ENCODE data around the gene NCCRP1. TPM values are rescaled to one million over a fixed set of nuclear protein-coding genes. Genes with fewer than 3 reads are reported as not detected.

The NCCRP1 gene
- total and polyA plus RNA-seq, 2 donors (not counting 1 experiment from before 2014, with no cell fraction given) = not detected

DNA sequence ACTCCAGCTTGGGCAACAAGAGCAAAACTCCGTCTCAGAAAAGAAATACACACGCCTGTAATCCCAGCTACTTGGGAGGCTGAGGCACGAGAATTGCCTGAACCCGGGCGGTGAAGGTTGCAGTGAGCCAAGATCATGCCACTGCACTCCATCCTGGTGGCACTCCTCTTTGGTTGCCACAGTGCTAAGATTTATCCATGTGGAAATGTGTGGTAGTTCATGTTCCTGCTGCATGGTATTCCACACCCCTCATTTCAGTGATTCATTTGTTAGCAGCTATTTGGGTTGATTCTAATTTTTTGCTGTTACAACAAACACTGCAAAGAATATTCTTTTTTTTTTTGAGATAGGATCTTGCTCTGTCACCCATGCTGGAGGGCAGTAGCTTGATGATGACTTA is 35.9 kb downstream of the NCCRP1 start:
- Histone ChIP-seq H3K79me2 (ENCODE audit: control insufficient read depth, insufficient read depth, low read length) (no peaks in the 10 kb centered on the region), H3K4me2 (ENCODE audit: extremely low read depth, insufficient read depth, low read length) (no peak overlapping the region), H3K4me3 (replicated peaks in 1 of 4; ENCODE audit: control extremely low read depth in 1 of 4, insufficient read depth in 1 of 4, low read depth in 3 of 4, low read length in 4 of 4) (no peak overlapping the region), H2AFZ (ENCODE audit: low read length) (no peak overlapping the region), H3K27me3 (ENCODE audit: control insufficient read depth, insufficient read depth, low read length) (peaks cover 4% of the 10 kb centered on the region), H3K9me3 (ENCODE audit: control insufficient read depth, insufficient read depth, low read depth, low read length) (no peaks in the 10 kb centered on the region), H3K27ac (ENCODE audit: insufficient read depth, low read length) (no peak overlapping the region), H4K20me1 (ENCODE audit: control insufficient read depth, extremely low read depth, insufficient read depth, low read length) (no peaks in the 10 kb centered on the region), H3K4me1 (ENCODE audit: control insufficient read depth, extremely low read depth, insufficient read depth, low read length) (no peaks in the 10 kb centered on the region), H3K9ac (ENCODE audit: insufficient read depth, low read length) (no peak overlapping the region), H3K36me3 (ENCODE audit: control insufficient read depth, insufficient read depth, low read length) (no peaks in the 10 kb centered on the region)
- DNase-seq (ENCODE audit: low read depth in 2 of 2) = no peak
- no peak for TF ChIP-seq EZH2 (IDR thresholded peaks at IDR 0.05; ENCODE audit: low read length, missing control alignments)
- TF ChIP-seq, protein P1, sequence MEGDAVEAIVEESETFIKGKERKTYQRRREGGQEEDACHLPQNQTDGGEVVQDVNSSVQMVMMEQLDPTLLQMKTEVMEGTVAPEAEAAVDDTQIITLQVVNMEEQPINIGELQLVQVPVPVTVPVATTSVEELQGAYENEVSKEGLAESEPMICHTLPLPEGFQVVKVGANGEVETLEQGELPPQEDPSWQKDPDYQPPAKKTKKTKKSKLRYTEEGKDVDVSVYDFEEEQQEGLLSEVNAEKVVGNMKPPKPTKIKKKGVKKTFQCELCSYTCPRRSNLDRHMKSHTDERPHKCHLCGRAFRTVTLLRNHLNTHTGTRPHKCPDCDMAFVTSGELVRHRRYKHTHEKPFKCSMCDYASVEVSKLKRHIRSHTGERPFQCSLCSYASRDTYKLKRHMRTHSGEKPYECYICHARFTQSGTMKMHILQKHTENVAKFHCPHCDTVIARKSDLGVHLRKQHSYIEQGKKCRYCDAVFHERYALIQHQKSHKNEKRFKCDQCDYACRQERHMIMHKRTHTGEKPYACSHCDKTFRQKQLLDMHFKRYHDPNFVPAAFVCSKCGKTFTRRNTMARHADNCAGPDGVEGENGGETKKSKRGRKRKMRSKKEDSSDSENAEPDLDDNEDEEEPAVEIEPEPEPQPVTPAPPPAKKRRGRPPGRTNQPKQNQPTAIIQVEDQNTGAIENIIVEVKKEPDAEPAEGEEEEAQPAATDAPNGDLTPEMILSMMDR (conservative IDR thresholded peaks at IDR 0.05 in 1 of 2, IDR thresholded peaks at IDR 0.05 in 1 of 2; ENCODE audit: low read depth in 1 of 2, low read length in 2 of 2) = no peak

DNA sequence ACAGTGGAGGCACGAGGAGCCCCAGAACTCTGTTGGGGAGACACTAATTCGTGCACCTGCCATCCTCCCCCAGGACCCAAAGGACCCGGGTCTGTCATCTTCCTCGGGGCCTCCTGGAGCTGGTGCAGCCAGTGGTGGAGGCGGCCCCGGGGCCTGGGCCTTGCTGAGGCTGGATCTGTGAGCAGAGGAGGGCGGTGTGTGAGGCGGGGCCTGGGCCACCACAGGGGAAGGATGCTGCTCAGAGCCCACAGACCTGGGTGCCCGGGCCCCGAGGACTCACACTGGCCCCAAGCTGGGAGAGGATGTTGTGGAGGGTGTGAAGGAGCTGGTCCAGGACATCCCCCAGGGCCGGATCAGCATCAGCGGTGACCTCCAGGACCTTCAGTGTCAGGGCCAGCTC is 39.8 kb downstream of the NCCRP1 start:
- Histone ChIP-seq H3K27ac (ENCODE audit: insufficient read depth, low read length) (no peak overlapping the region), H2AFZ (ENCODE audit: low read length) (no peak overlapping the region), H3K9ac (ENCODE audit: insufficient read depth, low read length) (no peak overlapping the region), H3K9me3 (ENCODE audit: control insufficient read depth, insufficient read depth, low read depth, low read length) (no peaks in the 10 kb centered on the region), H3K36me3 (ENCODE audit: control insufficient read depth, insufficient read depth, low read length) (no peaks in the 10 kb centered on the region), H3K27me3 (ENCODE audit: control insufficient read depth, insufficient read depth, low read length) (peaks cover 8% of the 10 kb centered on the region), H3K4me1 (ENCODE audit: control insufficient read depth, extremely low read depth, insufficient read depth, low read length) (no peaks in the 10 kb centered on the region), H4K20me1 (ENCODE audit: control insufficient read depth, extremely low read depth, insufficient read depth, low read length) (no peaks in the 10 kb centered on the region), H3K79me2 (ENCODE audit: control insufficient read depth, insufficient read depth, low read length) (no peaks in the 10 kb centered on the region), H3K4me2 (ENCODE audit: extremely low read depth, insufficient read depth, low read length) (no peak overlapping the region), H3K4me3 (replicated peaks in 1 of 4; ENCODE audit: control extremely low read depth in 1 of 4, insufficient read depth in 1 of 4, low read depth in 3 of 4, low read length in 4 of 4) (no peak overlapping the region)
- TF ChIP-seq, protein P1 (conservative IDR thresholded peaks at IDR 0.05 in 1 of 2, IDR thresholded peaks at IDR 0.05 in 1 of 2; ENCODE audit: low read depth in 1 of 2, low read length in 2 of 2) = no peak
- TF ChIP-seq EZH2 (IDR thresholded peaks at IDR 0.05; ENCODE audit: low read length, missing control alignments) = no peak
- DNase-seq (ENCODE audit: low read depth in 2 of 2) = no peak

DNA sequence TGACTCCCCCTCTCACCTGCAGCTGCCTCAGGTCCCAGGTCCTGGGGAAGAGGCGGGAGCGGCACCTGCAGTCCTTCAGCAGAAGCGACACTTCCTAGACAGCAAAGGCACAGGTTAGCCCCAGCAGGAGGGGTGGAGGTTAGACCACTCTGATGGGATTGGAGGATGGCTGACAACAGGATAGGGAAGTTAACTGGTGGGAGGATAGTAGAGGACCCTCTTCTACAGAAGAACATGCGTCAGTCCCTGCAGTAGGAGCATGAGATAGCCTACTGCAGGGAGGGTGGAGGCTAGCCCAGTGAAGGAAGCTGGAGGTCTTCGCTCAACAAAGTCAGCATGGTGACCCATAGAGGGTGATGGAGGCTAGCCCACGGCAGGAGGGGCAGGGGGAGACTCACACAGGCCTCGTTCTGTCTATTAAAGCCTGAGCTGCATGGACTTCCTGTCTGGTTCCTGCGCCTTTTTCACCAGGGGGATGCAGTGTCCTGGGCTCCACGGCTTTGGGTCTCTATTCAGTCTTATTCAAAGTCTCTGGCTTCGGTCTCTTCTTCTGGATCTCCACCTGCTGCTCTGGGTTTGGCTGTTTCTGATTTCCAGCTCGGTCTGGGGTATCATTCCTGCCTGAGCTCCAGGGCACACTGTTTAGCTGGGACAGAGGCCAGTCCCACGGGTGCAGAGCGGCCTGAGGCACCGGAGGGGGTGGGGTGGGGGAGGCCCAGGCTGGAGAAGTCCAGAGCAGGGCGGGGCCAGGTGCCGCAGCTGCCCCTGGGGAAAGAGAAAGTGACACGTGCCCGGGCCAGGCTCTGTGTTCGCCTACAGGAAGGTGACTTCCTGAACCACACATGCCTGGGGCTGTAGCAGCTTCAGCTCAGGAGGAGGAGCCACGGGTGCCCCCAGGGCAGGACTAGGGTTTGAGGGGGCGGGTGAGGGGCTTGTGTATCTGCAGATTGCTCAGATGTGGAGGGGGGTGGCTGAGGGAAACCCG is 40.7 kb downstream of the NCCRP1 start:
- Histone ChIP-seq H2AFZ (ENCODE audit: low read length) (no peak overlapping the region), H3K36me3 (ENCODE audit: control insufficient read depth, insufficient read depth, low read length) (no peaks in the 10 kb centered on the region), H3K4me1 (ENCODE audit: control insufficient read depth, extremely low read depth, insufficient read depth, low read length) (no peaks in the 10 kb centered on the region), H3K9me3 (ENCODE audit: control insufficient read depth, insufficient read depth, low read depth, low read length) (no peaks in the 10 kb centered on the region), H3K27me3 (ENCODE audit: control insufficient read depth, insufficient read depth, low read length) (peaks cover 4% of the 10 kb centered on the region), H4K20me1 (ENCODE audit: control insufficient read depth, extremely low read depth, insufficient read depth, low read length) (no peaks in the 10 kb centered on the region), H3K79me2 (ENCODE audit: control insufficient read depth, insufficient read depth, low read length) (no peaks in the 10 kb centered on the region), H3K27ac (ENCODE audit: insufficient read depth, low read length) (no peak overlapping the region), H3K4me2 (ENCODE audit: extremely low read depth, insufficient read depth, low read length) (no peak overlapping the region), H3K4me3 (replicated peaks in 1 of 4; ENCODE audit: control extremely low read depth in 1 of 4, insufficient read depth in 1 of 4, low read depth in 3 of 4, low read length in 4 of 4) (no peak overlapping the region), H3K9ac (ENCODE audit: insufficient read depth, low read length) (no peak overlapping the region)
- TF ChIP-seq EZH2 (IDR thresholded peaks at IDR 0.05; ENCODE audit: low read length, missing control alignments) = no peak
- no peak for DNase-seq (ENCODE audit: low read depth in 2 of 2)
